A549 (cell line): ENCODE results near the gene TRABD2B. TPM values are rescaled to one million over a fixed set of nuclear protein-coding genes. Genes with fewer than 3 reads are reported as not detected.

ENCODE experiments used
- ATAC-seq, 2 experiments: fragments of 200-7000 bp in 1 of 2; fragments of >200 bp in 1 of 2; cut with Nextera tagmentation in 1 of 2; cut with Tn5 transposase in 1 of 2; 3 replicates each; pipeline versions ENCODE4 v1.8.0 to v1.9.1; 2018 to 2020; ENCODE audit warnings: mild to moderate bottlenecking in 1 of 2, moderate library complexity in 1 of 2
- CTCF ChIA-PET: fragments of 300-600 bp; sonication (Branson Sonifier 250); formaldehyde crosslinking; extraction: SDS; loops from one replicate; lab custom pipeline; 2021; ENCODE audit warnings: antibody characterized with exemption, inconsistent platforms; lab: Yijun Ruan, JAX
- POLR2A ChIA-PET: fragments of 350-600 bp; formaldehyde crosslinking; extraction: SDS; loops from one replicate; lab custom pipeline; 2021; ENCODE audit warnings: antibody characterized with exemption, inconsistent platforms; lab: Yijun Ruan, JAX
- DNase-seq, 2 experiments: peaks; one replicate each; pipeline versions ENCODE4 v3.0.0 to v3.0.0-alpha.2; 2011 to 2016; ENCODE audit warnings: low read depth in 1 of 2, low spot score in 1 of 2
- FAIRE-seq: peaks from 2 replicates; lab custom pipeline; 2011; peaks lifted over from hg19 to GRCh38; lab: Jason Lieb, UNC
- H3K27ac ChIP-seq, 2 experiments: fragments of >200 bp; sonication (Bioruptor Twin); formaldehyde crosslinking; 3 replicates each; pipeline ENCODE4 v1.5.1; 2016 to 2017
- H3K4me1 ChIP-seq: fragments of >200 bp; sonication (Bioruptor Twin); formaldehyde crosslinking; 3 replicates; pipeline ENCODE4 v1.6.1; 2016
- H3K4me2 ChIP-seq: fragments of >200 bp; sonication (Bioruptor Twin); formaldehyde crosslinking; 3 replicates; pipeline ENCODE4 v1.6.1; 2016
- H3K4me3 ChIP-seq: fragments of >200 bp; sonication (Bioruptor Twin); formaldehyde crosslinking; 3 replicates; pipeline ENCODE4 v1.5.1; 2016
- H3K9me3 ChIP-seq: fragments of >200 bp; sonication (Bioruptor Twin); formaldehyde crosslinking; 3 replicates; pipeline ENCODE4 v1.6.1; 2016
- CBX2 ChIP-seq: fragments of 200-600 bp; sonication (generic); IDR thresholded peaks from 2 replicates; pipeline ENCODE4 v1.6.1; 2016; ENCODE audit warnings: low read depth, mild to moderate bottlenecking, borderline replicate concordance
- CBX8 ChIP-seq: fragments of 200-600 bp; sonication (generic); IDR thresholded peaks from 2 replicates; pipeline ENCODE4 v1.6.1; 2016
- EHMT2 ChIP-seq: fragments of 200-600 bp; sonication (generic); IDR thresholded peaks from 2 replicates; pipeline ENCODE4 v1.6.1; 2016; ENCODE audit warnings: antibody characterized with exemption, low read depth, mild to moderate bottlenecking, moderate library complexity
- EP300 ChIP-seq, 2 experiments: fragments of >200 bp; sonication (Bioruptor Twin); formaldehyde crosslinking; IDR thresholded peaks; 2 replicates in 1 of 2; 3 replicates in 1 of 2; pipeline ENCODE4 v1.6.1; 2016 to 2017
- FOSL2 ChIP-seq, 2 experiments: fragments of 450-650 bp in 1 of 2; fragments of >200 bp in 1 of 2; sonication (Bioruptor Twin) in 1 of 2; formaldehyde crosslinking; IDR thresholded peaks; 2 replicates each; pipeline versions ENCODE4 v1.5.0 to v1.6.1; 2016 to 2020; ENCODE audit warnings: mild to moderate bottlenecking in 1 of 2, moderate library complexity in 1 of 2
- FOXS1 ChIP-seq: fragments of 250-450 bp; sonication (Bioruptor Pico); IDR thresholded peaks from 2 replicates; pipeline ENCODE4 v1.5.0; 2020; ENCODE audit warnings: mild to moderate bottlenecking, moderate library complexity
- GATA3 ChIP-seq: IDR thresholded peaks from 2 replicates; pipeline ENCODE4 v1.6.1; 2012; ENCODE audit warnings: borderline replicate concordance
- HOXB5 ChIP-seq: fragments of 250-450 bp; sonication (Bioruptor Pico); IDR thresholded peaks from 2 replicates; pipeline ENCODE4 v1.5.0; 2020; ENCODE audit warnings: mild to moderate bottlenecking, moderate library complexity
- JUN ChIP-seq, 2 experiments: fragments of >200 bp; sonication (Bioruptor Twin); formaldehyde crosslinking; IDR thresholded peaks; 2 replicates in 1 of 2; 3 replicates in 1 of 2; pipeline ENCODE4 v1.6.1; 2016 to 2017
- JUNB ChIP-seq: fragments of >200 bp; sonication (Bioruptor Twin); formaldehyde crosslinking; IDR thresholded peaks from 2 replicates; pipeline ENCODE4 v1.6.1; 2016
- MAX ChIP-seq: IDR thresholded peaks from 2 replicates; pipeline ENCODE4 v1.6.1; 2012
- MAZ ChIP-seq: fragments of 150-350 bp; IDR thresholded peaks from 2 replicates; pipeline ENCODE4 v1.6.1; 2014; ENCODE audit warnings: antibody characterized with exemption, low read depth, low read length, borderline replicate concordance
- MYC ChIP-seq: IDR thresholded peaks from 2 replicates; pipeline ENCODE4 v1.6.1; 2012; ENCODE audit warnings: mild to moderate bottlenecking, inconsistent platforms, low read length, improper control_type of control experiment, borderline replicate concordance
- NPAS2 ChIP-seq: fragments of 250-450 bp; sonication (Bioruptor Pico); IDR thresholded peaks from 2 replicates; pipeline ENCODE4 v1.8.0; 2022; ENCODE audit warnings: mild to moderate bottlenecking, moderate library complexity, borderline replicate concordance
- PBX3 ChIP-seq: IDR thresholded peaks from 2 replicates; pipeline ENCODE4 v1.6.1; 2012
- RAD21 ChIP-seq, 2 experiments: fragments of >200 bp in 1 of 2; sonication (Bioruptor Twin) in 1 of 2; formaldehyde crosslinking in 1 of 2; IDR thresholded peaks in 1 of 2; conservative IDR thresholded peaks in 1 of 2; 2 replicates in 1 of 2; 3 replicates in 1 of 2; pipeline ENCODE4 v1.6.1; 2012 to 2018; ENCODE audit warnings: inconsistent platforms in 1 of 2
- RARB ChIP-seq: fragments of 250-450 bp; sonication (Bioruptor Pico); IDR thresholded peaks from 2 replicates; pipeline ENCODE4 v1.8.0; 2021; ENCODE audit warnings: mild to moderate bottlenecking, moderate library complexity
- RCOR1 ChIP-seq: fragments of 150-350 bp; IDR thresholded peaks from 2 replicates; pipeline ENCODE4 v1.6.1; 2014; ENCODE audit warnings: antibody characterized with exemption, low read length, low read depth
- RFX5 ChIP-seq: fragments of 450-650 bp; IDR thresholded peaks from 2 replicates; pipeline ENCODE4 v1.7.1; 2014; ENCODE audit warnings: antibody characterized with exemption, mild to moderate bottlenecking, moderate library complexity
- SREBF2 ChIP-seq: fragments of 450-650 bp; IDR thresholded peaks from 2 replicates; pipeline ENCODE4 v1.6.1; 2014; ENCODE audit warnings: mild to moderate bottlenecking, moderate library complexity
- TFCP2L1 ChIP-seq: fragments of 250-450 bp; sonication (Bioruptor Pico); IDR thresholded peaks from 2 replicates; pipeline ENCODE4 v1.5.0; 2021; ENCODE audit warnings: mild to moderate bottlenecking
- TP53 ChIP-seq: fragments of 250-450 bp; sonication (Bioruptor Pico); IDR thresholded peaks from 2 replicates; pipeline ENCODE4 v1.5.0; 2021; ENCODE audit warnings: mild to moderate bottlenecking, moderate library complexity
- USF2 ChIP-seq: fragments of 450-650 bp; IDR thresholded peaks from 2 replicates; pipeline ENCODE4 v1.6.1; 2014; ENCODE audit warnings: antibody characterized with exemption
- ZC3H11A ChIP-seq: fragments of 450-650 bp; IDR thresholded peaks from 2 replicates; pipeline ENCODE4 v1.6.1; 2014; ENCODE audit warnings: antibody characterized with exemption, mild to moderate bottlenecking
- ZNF302 ChIP-seq: fragments of 250-450 bp; sonication (Bioruptor Pico); IDR thresholded peaks from 2 replicates; pipeline ENCODE4 v1.9.0; 2021; ENCODE audit warnings: inconsistent platforms, mild to moderate bottlenecking, moderate library complexity
- WGBS: methylation state at CpG from one replicate; pipeline ENCODE4 v1.1.6; 2017; ENCODE audit errors: missing lambda C conversion rate; 5-methylcytosine and 5-hydroxymethylcytosine counted together
- polyA plus RNA-seq, 4 experiments: library from polyadenylated mRNA; depleted of rRNA in 3 of 4; stranded (reverse); fragments of >200 nt; fragmentation: RNase III in 1 of 4; extraction: RNeasy Plus Mini Kit Qiagen cat#74134 plus additional on column Dnase treatment in 1 of 4; gene quantifications; 2 replicates in 3 of 4; 3 replicates in 1 of 4; pipeline ENCODE4 v1.2.3, GENCODE V29; 2011 to 2017
- TF ChIP-seq, protein P1 (sequence below): fragments of >200 bp; sonication (Bioruptor Twin); formaldehyde crosslinking; IDR thresholded peaks from 3 replicates; pipeline ENCODE4 v1.5.1; 2016
- TF ChIP-seq, protein P2 (sequence below): fragments of >200 bp; sonication (Bioruptor Twin); formaldehyde crosslinking; IDR thresholded peaks from 2 replicates; pipeline ENCODE4 v1.6.1; 2016

The TRABD2B gene
- polyA plus RNA-seq, 2 of the 4 experiments (the other 2 are of a cell fraction): 0.04 to 0.21 TPM

- Histone ChIP-seq H3K4me1 (no peaks in the 10 kb centered on the region), H3K4me2 (no peak overlapping the region)
- CTCF ChIA-PET: interaction anchor here (2.4 to 2.9 kb wide), 2 partner anchors 11 to 22 kb away, joined by 7 to 10 read pairs; partner anchors contain the start of gene TRABD2B
- no peak for FAIRE-seq
- TF ChIP-seq JUNB (no peak), TP53 (CRISPR knock-in tag) (no peak), TFCP2L1 (CRISPR knock-in tag) (no peak), ZNF302 (CRISPR knock-in tag) (no peak), PBX3 (no peak), FOSL2 (IDR thresholded peaks at IDR 0.05) (no peak), FOSL2 (CRISPR knock-in tag; IDR thresholded peaks at IDR 0.05) (no peak), EP300 (IDR thresholded peaks at IDR 0.05) (no peak), RCOR1 (no peak), EHMT2 (no peak), NPAS2 (CRISPR knock-in tag) (no peak), USF2 (no peak), FOXS1 (no peak), GATA3 (no peak), HOXB5 (CRISPR knock-in tag) (no peak), MAZ (no peak), RAD21 (conservative IDR thresholded peaks at IDR 0.05 in 1 of 2, IDR thresholded peaks at IDR 0.05 in 1 of 2) (no peak), JUN (IDR thresholded peaks at IDR 0.05) (no peak), RARB (no peak)
- TF ChIP-seq, protein P1, sequence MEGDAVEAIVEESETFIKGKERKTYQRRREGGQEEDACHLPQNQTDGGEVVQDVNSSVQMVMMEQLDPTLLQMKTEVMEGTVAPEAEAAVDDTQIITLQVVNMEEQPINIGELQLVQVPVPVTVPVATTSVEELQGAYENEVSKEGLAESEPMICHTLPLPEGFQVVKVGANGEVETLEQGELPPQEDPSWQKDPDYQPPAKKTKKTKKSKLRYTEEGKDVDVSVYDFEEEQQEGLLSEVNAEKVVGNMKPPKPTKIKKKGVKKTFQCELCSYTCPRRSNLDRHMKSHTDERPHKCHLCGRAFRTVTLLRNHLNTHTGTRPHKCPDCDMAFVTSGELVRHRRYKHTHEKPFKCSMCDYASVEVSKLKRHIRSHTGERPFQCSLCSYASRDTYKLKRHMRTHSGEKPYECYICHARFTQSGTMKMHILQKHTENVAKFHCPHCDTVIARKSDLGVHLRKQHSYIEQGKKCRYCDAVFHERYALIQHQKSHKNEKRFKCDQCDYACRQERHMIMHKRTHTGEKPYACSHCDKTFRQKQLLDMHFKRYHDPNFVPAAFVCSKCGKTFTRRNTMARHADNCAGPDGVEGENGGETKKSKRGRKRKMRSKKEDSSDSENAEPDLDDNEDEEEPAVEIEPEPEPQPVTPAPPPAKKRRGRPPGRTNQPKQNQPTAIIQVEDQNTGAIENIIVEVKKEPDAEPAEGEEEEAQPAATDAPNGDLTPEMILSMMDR: no peak
- TF ChIP-seq, protein P2, sequence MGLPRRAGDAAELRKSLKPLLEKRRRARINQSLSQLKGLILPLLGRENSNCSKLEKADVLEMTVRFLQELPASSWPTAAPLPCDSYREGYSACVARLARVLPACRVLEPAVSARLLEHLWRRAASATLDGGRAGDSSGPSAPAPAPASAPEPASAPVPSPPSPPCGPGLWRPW: no peak
- TF ChIP-seq, all 56 proteins: peak for 0
- DNase-seq (no peak), ATAC-seq (no peak)
- 67% methylated on average over 1 of the region's 6 CpGs for WGBS
- H3K4me3 ChIP-seq: no peak overlapping the region
- POLR2A ChIA-PET: no interaction called here
- H3K27ac ChIP-seq: no peak overlapping the region
- H3K9me3 ChIP-seq: no peaks in the 10 kb centered on the region
Measured at GRCh38 chr1:48019714-48020315, 22.6 kb upstream of the TRABD2B start.

- no peaks in the 10 kb centered on the region for H3K9me3 ChIP-seq
- DNase-seq: no peak
- CTCF ChIA-PET: interaction anchor here (2.9 kb wide), 1 partner anchor 21 kb away, joined by 10 read pairs; the partner anchor contains the start of gene TRABD2B
- no peak for FAIRE-seq
- 72% methylated on average over 4 of the region's 5 CpGs for WGBS
- POLR2A ChIA-PET: no interaction called here
- no peak for ATAC-seq
- H3K4me3 ChIP-seq: no peak overlapping the region
- H3K4me2 ChIP-seq: no peak overlapping the region
- H3K27ac ChIP-seq: no peak overlapping the region
- no peaks in the 10 kb centered on the region for H3K4me1 ChIP-seq
- TF ChIP-seq CBX2 (no peak), USF2 (no peak), RFX5 (no peak), SREBF2 (no peak), CBX8 (no peak), EHMT2 (no peak), MAX (no peak), FOXS1 (no peak), PBX3 (no peak), ZC3H11A (no peak), RARB (no peak), MYC (no peak), JUN (IDR thresholded peaks at IDR 0.05) (no peak), MAZ (no peak)
- TF ChIP-seq, protein P1: no peak
Measured at GRCh38 chr1:48018799-48019198, 21.6 kb upstream of the TRABD2B start.
